Neuronal stem cell (in vitro differentiated cells): ENCODE measurements around the gene IER5.

ENCODE experiments used
- DNase-seq: peaks from one replicate; pipeline ENCODE4 v3.0.0-alpha.2; 2013; ENCODE audit warnings: low spot score
- H2AFZ ChIP-seq: one replicate; pipeline ENCODE4 v1.6.1; 2013; ENCODE audit warnings: mild to moderate bottlenecking, low read length, inconsistent platforms
- H2AK5ac ChIP-seq: 2 replicates; pipeline ENCODE4 v1.6.1; 2013; ENCODE audit warnings: low read depth, mild to moderate bottlenecking, inconsistent platforms, low read length, moderate library complexity, mixed read lengths
- H2BK120ac ChIP-seq: 2 replicates; pipeline ENCODE4 v1.6.1; 2013; ENCODE audit warnings: low read depth, mild to moderate bottlenecking, inconsistent platforms, low read length, moderate library complexity, mixed read lengths
- H2BK12ac ChIP-seq: one replicate; pipeline ENCODE4 v1.6.1; 2013; ENCODE audit warnings: low read length, inconsistent platforms
- H2BK15ac ChIP-seq: 2 replicates; pipeline ENCODE4 v1.6.1; 2013; ENCODE audit warnings: mild to moderate bottlenecking, low read length, inconsistent platforms, mixed read lengths
- H2BK5ac ChIP-seq: one replicate; pipeline ENCODE4 v1.6.1; 2013; ENCODE audit warnings: inconsistent platforms, mild to moderate bottlenecking, low read length, moderate library complexity
- H3K14ac ChIP-seq: one replicate; pipeline ENCODE4 v1.6.1; 2013; ENCODE audit warnings: low read length, inconsistent platforms
- H3K18ac ChIP-seq: 2 replicates; pipeline ENCODE4 v1.6.1; 2013; ENCODE audit warnings: low read length, inconsistent platforms
- H3K23ac ChIP-seq: 2 replicates; pipeline ENCODE4 v1.6.1; 2013; ENCODE audit warnings: low read depth, mild to moderate bottlenecking, mixed read lengths, low read length, inconsistent platforms; ENCODE audit not compliant: poor library complexity
- H3K27ac ChIP-seq: replicated peaks from 3 replicates; pipeline ENCODE4 v1.5.1; 2013; ENCODE audit warnings: low read length, inconsistent platforms
- H3K27me3 ChIP-seq, 3 experiments: 2 replicates each; pipeline ENCODE4 v1.6.1; 2013; ENCODE audit warnings: low read length in 3 of 3, mild to moderate bottlenecking in 2 of 3, inconsistent platforms in 1 of 3, low read depth in 1 of 3, mixed read lengths in 1 of 3, moderate library complexity in 1 of 3; ENCODE audit not compliant: control insufficient read depth in 3 of 3, insufficient read depth in 3 of 3
- H3K36me3 ChIP-seq, 2 donors: replicated peaks in 1 of 2; 2 replicates each; pipeline ENCODE4 v1.6.1; 2013; ENCODE audit warnings: low read length in 2 of 2; ENCODE audit not compliant: control insufficient read depth in 2 of 2, insufficient read depth in 2 of 2
- H3K4ac ChIP-seq: 2 replicates; pipeline ENCODE4 v1.6.1; 2013; ENCODE audit warnings: inconsistent platforms, mild to moderate bottlenecking, low read length, moderate library complexity
- H3K4me1 ChIP-seq, 2 donors: 1 replicate in 1 of 2; 2 replicates in 1 of 2; pipeline ENCODE4 v1.6.1; 2013; ENCODE audit warnings: low read length in 2 of 2, low read depth in 1 of 2; ENCODE audit not compliant: control insufficient read depth in 2 of 2, insufficient read depth in 1 of 2
- H3K4me2 ChIP-seq: one replicate; pipeline ENCODE4 v1.6.1; 2013; ENCODE audit warnings: mild to moderate bottlenecking, low read length, inconsistent platforms; ENCODE audit not compliant: insufficient read depth, poor library complexity, severe bottlenecking
- H3K4me3 ChIP-seq, 2 donors: 2 replicates each; pipeline ENCODE4 v1.5.1; 2013; ENCODE audit warnings: low read length in 2 of 2, mild to moderate bottlenecking in 2 of 2, inconsistent platforms in 1 of 2, moderate library complexity in 1 of 2
- H3K79me1 ChIP-seq: one replicate; pipeline ENCODE4 v1.6.1; 2013; ENCODE audit warnings: low read depth, mild to moderate bottlenecking, inconsistent platforms, low read length, moderate library complexity
- H3K9ac ChIP-seq: one replicate; pipeline ENCODE4 v1.6.1; 2013; ENCODE audit warnings: mild to moderate bottlenecking, low read depth, low read length, inconsistent platforms; ENCODE audit not compliant: poor library complexity
- H3K9me3 ChIP-seq, 2 donors: replicated peaks in 1 of 2; 2 replicates each; pipeline versions ENCODE3 to v1.6.1; 2013; ENCODE audit warnings: low read length in 2 of 2, mild to moderate bottlenecking in 2 of 2, inconsistent platforms in 1 of 2, low read depth in 1 of 2, mixed read lengths in 1 of 2, moderate library complexity in 1 of 2; ENCODE audit not compliant: control insufficient read depth in 2 of 2, insufficient read depth in 1 of 2
- H4K8ac ChIP-seq: one replicate; pipeline ENCODE4 v1.6.1; 2013; ENCODE audit warnings: low read depth, mild to moderate bottlenecking, inconsistent platforms, low read length, moderate library complexity
- H4K91ac ChIP-seq: one replicate; pipeline ENCODE4 v1.6.1; 2013; ENCODE audit warnings: low read length, low read depth, mild to moderate bottlenecking, inconsistent platforms; ENCODE audit not compliant: poor library complexity
- WGBS, 2 donors: extraction: QIAGEN DNeasy Blood & Tissue Kit; methylation state at CpG; one replicate each; pipeline ENCODE4 v1.1.7; 2013; ENCODE audit warnings: missing lambda C conversion rate in 2 of 2, mixed read lengths in 1 of 2; ENCODE audit not compliant: insufficient read length in 2 of 2, insufficient replicate concordance in 1 of 2; ENCODE audit errors: extremely low coverage in 2 of 2; 5-methylcytosine and 5-hydroxymethylcytosine counted together

Gene IER5

DNA sequence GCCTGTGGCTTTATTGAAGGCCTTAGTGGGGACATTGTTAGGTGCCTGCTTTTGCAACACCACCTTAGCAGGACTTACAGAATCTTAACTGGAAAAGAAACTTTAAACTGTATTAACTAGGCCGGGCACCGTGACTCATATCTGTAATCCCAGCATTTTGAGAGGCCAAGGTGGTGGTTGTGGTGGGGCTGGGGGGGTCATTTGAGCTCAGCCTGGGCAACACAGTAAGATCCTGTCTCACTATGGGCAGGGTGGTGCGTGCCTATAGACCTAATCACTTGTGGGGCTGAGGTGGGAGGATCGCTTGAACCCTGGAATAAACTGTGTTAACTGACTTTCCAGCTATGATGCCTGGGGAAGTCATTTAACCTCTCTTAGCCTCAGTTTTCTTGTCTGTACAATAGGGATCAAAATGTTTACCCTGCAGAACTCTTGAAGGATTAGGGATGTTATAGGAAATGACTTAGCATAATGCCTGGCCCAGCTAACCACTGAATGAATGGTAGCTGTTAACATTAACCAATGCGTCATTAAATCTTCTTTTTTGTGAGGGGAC is 39.5 kb downstream of the IER5 start:
- peaks cover 21 to 48% of the 10 kb centered on the region in 2 donors for H3K4me1 ChIP-seq
- no peak overlapping the region for H2BK15ac ChIP-seq
- H4K91ac ChIP-seq: no peak overlapping the region
- no peaks in the 10 kb centered on the region for H3K79me1 ChIP-seq
- H3K9me3 ChIP-seq: no peaks in the 10 kb centered on the region
- WGBS, 2 donors: no CpG with 5 or more reads among the region's 5 CpGs
- H3K9ac ChIP-seq: no peak overlapping the region
- H3K27ac ChIP-seq: peak overlapping the region; percentile 86
- H2BK5ac ChIP-seq: peak overlapping the region; percentile 15
- H3K14ac ChIP-seq: no peak overlapping the region
- H3K4ac ChIP-seq: no peak overlapping the region
- H2BK120ac ChIP-seq: peak overlapping the region; percentile 88
- peak overlapping the region; percentile 63 for H3K18ac ChIP-seq
- H3K27me3 ChIP-seq: no peaks in the 10 kb centered on the region
- no peak for DNase-seq
- no peak overlapping the region for H3K23ac ChIP-seq
- H2AFZ ChIP-seq: peak overlapping the region; percentile 84
- H4K8ac ChIP-seq: no peak overlapping the region
- H2AK5ac ChIP-seq: peak overlapping the region; percentile 0
- H3K4me2 ChIP-seq: no peak overlapping the region
- H3K4me3 ChIP-seq: no peak overlapping the region
- no peaks in the 10 kb centered on the region for H3K36me3 ChIP-seq
- no peak overlapping the region for H2BK12ac ChIP-seq

- peak overlapping the region; percentile 15 for H2BK5ac ChIP-seq
- H4K8ac ChIP-seq: no peak overlapping the region
- no peaks in the 10 kb centered on the region for H3K27me3 ChIP-seq
- no peak overlapping the region for H3K23ac ChIP-seq
- peaks cover 28 to 53% of the 10 kb centered on the region in 2 donors for H3K4me1 ChIP-seq
- WGBS, 2 donors: no CpG with 5 or more reads among the region's 19 CpGs
- peak overlapping the region; percentile 91 for H3K4ac ChIP-seq
- H3K4me2 ChIP-seq: peak overlapping the region; percentile 31
- peak overlapping the region; percentile 88 for H2BK120ac ChIP-seq
- peak overlapping the region; percentile 84 for H2AK5ac ChIP-seq
- H3K9ac ChIP-seq: peak overlapping the region; percentile 82
- H2BK15ac ChIP-seq: peak overlapping the region; percentile 98
- H2BK12ac ChIP-seq: peak overlapping the region; percentile 99
- no peaks in the 10 kb centered on the region for H3K9me3 ChIP-seq
- no peaks in the 10 kb centered on the region for H3K36me3 ChIP-seq
- DNase-seq: peak; percentile 71
- H3K27ac ChIP-seq: peak overlapping the region; percentile 86
- H2AFZ ChIP-seq: peak overlapping the region; percentile 84
- no peaks in the 10 kb centered on the region for H3K79me1 ChIP-seq
- H4K91ac ChIP-seq: peak overlapping the region; percentile 93
- no peak overlapping the region for H3K14ac ChIP-seq
- H3K4me3 ChIP-seq: peak overlapping the region in 1 of 2 donors; percentile 4
- peak overlapping the region; percentile 97 for H3K18ac ChIP-seq
These were observed 40.3 kb downstream of the IER5 start for GRCh38 chr1:181128592-181129497.

DNA sequence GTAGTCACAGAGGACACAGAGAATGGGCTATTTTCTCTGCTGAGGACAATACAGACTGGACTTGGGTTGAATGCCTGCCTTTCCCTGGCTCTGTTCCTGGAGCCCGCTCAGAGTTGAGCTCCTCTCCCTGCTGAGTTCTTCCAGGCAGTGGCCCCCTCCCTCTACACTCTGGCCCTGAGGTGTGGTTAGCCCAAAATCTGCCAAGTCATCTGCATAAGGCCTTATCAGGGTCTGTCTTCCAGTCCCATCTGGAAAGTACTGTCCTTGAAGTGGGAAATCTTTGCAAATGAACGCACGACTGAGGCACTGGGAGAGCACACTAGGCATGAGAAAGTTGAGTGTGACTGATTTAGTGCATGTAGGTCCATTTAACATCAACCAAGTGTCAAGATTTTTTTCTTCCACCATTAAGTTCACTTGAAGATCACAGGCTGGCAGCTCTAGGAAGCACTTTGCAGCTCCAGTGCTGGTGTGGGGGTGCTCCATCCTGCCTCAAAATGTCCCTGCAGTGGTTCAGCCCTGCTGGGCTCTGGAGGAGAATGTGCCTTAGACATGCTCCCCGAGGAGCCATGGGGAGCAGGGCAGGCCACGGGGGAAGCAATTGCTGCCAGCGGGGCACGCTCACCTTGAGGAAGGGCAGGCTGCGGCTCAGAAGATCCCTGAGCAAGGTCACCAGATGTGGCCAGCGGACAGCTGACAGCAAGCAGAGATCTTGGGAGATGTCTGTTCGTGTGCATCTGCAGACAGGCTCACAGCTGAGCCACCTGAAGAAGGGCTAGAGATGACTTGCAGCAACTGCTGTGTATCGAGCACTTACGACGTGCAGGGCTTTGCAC is 41.5 kb downstream of the IER5 start:
- no peak overlapping the region for H2AFZ ChIP-seq
- H2BK5ac ChIP-seq: peak overlapping the region; percentile 69
- peak overlapping the region; percentile 84 for H2AK5ac ChIP-seq
- H3K4me2 ChIP-seq: no peak overlapping the region
- H2BK120ac ChIP-seq: peak overlapping the region; percentile 93
- no peak overlapping the region for H3K14ac ChIP-seq
- H2BK12ac ChIP-seq: peak overlapping the region; percentile 99
- peak overlapping the region; percentile 86 for H3K27ac ChIP-seq
- no peaks in the 10 kb centered on the region for H3K36me3 ChIP-seq
- no peaks in the 10 kb centered on the region for H3K79me1 ChIP-seq
- H3K23ac ChIP-seq: peak overlapping the region; percentile 40
- peak overlapping the region; percentile 7 for H3K4ac ChIP-seq
- DNase-seq: no peak
- peak overlapping the region; percentile 0 for H3K9ac ChIP-seq
- peak overlapping the region; percentile 77 for H3K18ac ChIP-seq
- H3K27me3 ChIP-seq: no peaks in the 10 kb centered on the region
- no CpG with 5 or more reads among the region's 13 CpGs for WGBS, 2 donors
- H4K91ac ChIP-seq: peak overlapping the region; percentile 28
- H3K9me3 ChIP-seq: no peaks in the 10 kb centered on the region
- H4K8ac ChIP-seq: no peak overlapping the region
- peaks cover 34 to 53% of the 10 kb centered on the region in 2 donors for H3K4me1 ChIP-seq
- H3K4me3 ChIP-seq: no peak overlapping the region
- H2BK15ac ChIP-seq: peak overlapping the region; percentile 17
